ENCODE results near the gene SCNN1A. TPM values are rescaled to one million over a fixed set of nuclear protein-coding genes. Genes with fewer than 3 reads are reported as not detected.

SCNN1A gene
- 10 to 100 TPM in 2 of 4 donors, 1 to 10 TPM in 2; 1.3 to 38.3 (median 7.3) TPM for total RNA-seq

DNA sequence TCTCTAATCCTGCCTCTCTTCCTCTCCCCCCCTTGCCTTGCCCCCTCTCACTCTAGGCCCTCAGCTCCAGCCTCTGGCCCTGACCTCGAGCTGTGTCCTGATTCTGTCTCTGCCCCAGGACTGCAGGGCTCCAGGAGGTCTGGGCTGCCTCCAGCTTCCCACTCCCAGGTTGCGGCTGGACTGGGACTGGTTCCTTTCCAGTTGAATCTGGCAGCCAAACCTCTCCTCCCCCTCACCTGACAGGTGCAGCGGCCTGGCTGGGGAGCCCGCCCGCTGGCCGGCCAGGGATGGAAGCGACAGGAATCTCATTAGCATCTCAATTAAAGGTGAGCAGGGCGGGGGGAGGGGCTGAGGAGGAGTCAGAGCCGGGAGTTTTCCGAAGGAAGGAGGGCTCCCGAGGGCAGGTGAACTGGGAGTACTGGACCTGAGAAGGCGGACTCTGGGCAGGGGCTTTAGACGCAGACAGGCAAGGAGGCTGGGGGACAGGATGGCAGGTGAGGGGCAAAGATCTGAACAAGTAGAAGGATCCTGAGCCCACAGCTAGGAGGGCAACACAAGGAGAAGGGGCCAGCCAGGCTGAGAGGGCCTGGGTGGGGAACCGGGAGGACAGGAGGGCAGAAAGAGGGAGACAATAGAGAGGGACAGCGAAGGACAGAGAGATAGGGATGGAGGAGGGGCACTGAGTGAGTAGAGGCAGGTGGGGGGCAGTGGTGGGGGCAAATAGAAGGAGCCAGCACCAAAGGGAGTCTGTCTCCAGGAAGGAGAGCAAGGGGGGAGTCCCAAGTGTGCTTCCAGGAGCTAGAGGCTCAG, at the start of gene SCNN1A:
SCNN1A (minus strand) TSS at position 295 of the 810 bp plus-strand sequence. CDS start 780 bp downstream, outside the sequence.
- TF ChIP-seq CTCF (IDR thresholded peaks at IDR 0.05): no peak
- peak in 1 of 2 donors; percentile 32 for TF ChIP-seq POLR2A (IDR thresholded peaks at IDR 0.05)
- intact Hi-C loops (cut with DNase I; ENCODE audit: low total_unique reads): loop anchor here (5.0 kb wide), 1 partner anchor 38 kb away; no protein-coding TSS in a partner anchor
- peaks cover 15 to 17% of the 10 kb centered on the region in 2 donors for H3K4me1 ChIP-seq
- no peaks in the 10 kb centered on the region for H3K27me3 ChIP-seq
- H3K36me3 ChIP-seq: no peaks in the 10 kb centered on the region
- H3K27ac ChIP-seq: peak within 1 kb of the TSS; percentile 87 to 90
- H3K9me3 ChIP-seq: no peaks in the 10 kb centered on the region
- no peak within 1 kb of the TSS for H3K4me3 ChIP-seq
- peak; percentile 29 to 30 for DNase-seq

DNA sequence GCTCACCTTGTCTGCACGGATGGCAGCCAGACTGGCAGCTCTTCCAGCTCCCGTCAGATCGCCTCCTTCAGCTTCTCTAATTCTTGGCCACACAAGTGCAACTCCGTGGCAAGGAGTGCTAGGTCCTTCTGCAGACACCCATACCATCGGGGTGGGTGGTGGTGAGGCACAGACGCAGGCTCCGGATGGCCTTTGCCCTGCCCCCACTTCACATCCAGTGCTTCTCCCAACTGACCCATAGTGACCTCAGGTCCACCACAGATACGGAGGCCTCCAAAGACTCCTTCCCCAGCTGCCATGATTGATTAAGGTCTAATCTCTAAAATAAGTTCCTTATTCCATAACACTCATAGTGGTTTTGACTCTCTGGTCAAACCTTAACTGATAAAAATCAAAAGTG, 49.5 kb upstream of the SCNN1A start:
- TF ChIP-seq CTCF (IDR thresholded peaks at IDR 0.05) (no peak), POLR2A (IDR thresholded peaks at IDR 0.05) (no peak)
- Histone ChIP-seq H3K27ac (no peak overlapping the region), H3K4me1 (no peaks in the 10 kb centered on the region), H3K36me3 (no peaks in the 10 kb centered on the region), H3K4me3 (no peak overlapping the region), H3K9me3 (no peaks in the 10 kb centered on the region), H3K27me3 (no peaks in the 10 kb centered on the region)
- intact Hi-C loops (cut with DNase I; ENCODE audit: low total_unique reads): loop anchor here (5.0 kb wide), 2 partner anchors 37 to 112 kb away; no protein-coding TSS in a partner anchor
- no peak for DNase-seq

GRCh38 chr12:6424008-6424347, 48.6 kb upstream of the SCNN1A start:
- no peak overlapping the region for H3K4me3 ChIP-seq
- no peaks in the 10 kb centered on the region for H3K36me3 ChIP-seq
- H3K9me3 ChIP-seq: no peaks in the 10 kb centered on the region
- H3K27ac ChIP-seq: peak overlapping the region in 1 of 2 donors; percentile 25
- H3K27me3 ChIP-seq: no peaks in the 10 kb centered on the region
- no peaks in the 10 kb centered on the region for H3K4me1 ChIP-seq
- intact Hi-C loops (cut with DNase I; ENCODE audit: low total_unique reads): loop anchor here (5.0 kb wide), 1 partner anchor 113 kb away; no protein-coding TSS in a partner anchor
- no peak for DNase-seq
- TF ChIP-seq CTCF (IDR thresholded peaks at IDR 0.05): no peak
- peak in 1 of 2 donors; percentile 6 for TF ChIP-seq POLR2A (IDR thresholded peaks at IDR 0.05)

DNA sequence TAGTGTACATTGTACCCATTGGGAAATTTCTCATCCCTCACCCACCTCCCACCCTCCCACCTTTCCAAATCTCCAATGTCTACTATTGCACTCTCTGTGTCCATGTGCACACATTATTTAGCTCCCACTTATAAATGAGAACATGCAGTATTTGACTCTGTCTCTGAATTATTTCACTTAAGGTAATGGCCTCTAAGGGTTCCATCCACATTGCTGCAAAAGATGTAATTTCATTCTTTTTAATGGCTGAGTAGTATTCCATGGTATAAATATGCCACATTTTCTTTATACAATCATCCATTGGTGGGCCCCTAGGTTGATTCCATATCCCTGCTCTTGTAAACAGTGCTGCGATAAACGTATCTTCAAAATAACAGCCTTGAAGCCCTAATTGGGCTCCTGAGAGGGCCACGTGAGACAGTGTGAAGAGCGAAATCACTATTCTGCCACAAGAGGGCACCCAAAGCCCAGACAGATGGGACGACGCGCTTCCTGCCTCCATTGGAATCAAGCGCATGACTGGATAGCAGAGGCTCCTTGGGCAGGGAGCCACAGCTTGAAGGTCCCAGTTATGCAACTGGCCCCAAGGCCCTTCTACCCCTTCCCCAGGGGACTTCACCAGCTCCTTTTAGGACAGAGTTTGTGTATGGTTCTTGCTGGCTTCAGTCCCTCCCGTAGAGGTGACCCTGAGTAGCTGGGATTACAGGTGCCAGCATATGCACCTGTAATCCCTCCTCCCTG, 48.1 kb upstream of the SCNN1A start:
- Histone ChIP-seq H3K9me3 (no peaks in the 10 kb centered on the region), H3K36me3 (no peaks in the 10 kb centered on the region), H3K27me3 (no peaks in the 10 kb centered on the region), H3K4me3 (no peak overlapping the region), H3K27ac (peak overlapping the region in 1 of 2 donors; percentile 25), H3K4me1 (no peaks in the 10 kb centered on the region)
- TF ChIP-seq POLR2A (IDR thresholded peaks at IDR 0.05) (no peak), CTCF (IDR thresholded peaks at IDR 0.05) (peak; percentile 90 to 96 (median 95))
- DNase-seq: peak; percentile 85 to 89
- intact Hi-C loops (cut with DNase I; ENCODE audit: low total_unique reads): loop anchor here (5.0 kb wide), 1 partner anchor 114 kb away; no protein-coding TSS in a partner anchor
